Measurements from ENCODE around the gene AK5.

The AK5 gene

GRCh38 chr1:77238462-77238861, 43.4 kb upstream of the AK5 start:
- TF ChIP-seq, protein P1, sequence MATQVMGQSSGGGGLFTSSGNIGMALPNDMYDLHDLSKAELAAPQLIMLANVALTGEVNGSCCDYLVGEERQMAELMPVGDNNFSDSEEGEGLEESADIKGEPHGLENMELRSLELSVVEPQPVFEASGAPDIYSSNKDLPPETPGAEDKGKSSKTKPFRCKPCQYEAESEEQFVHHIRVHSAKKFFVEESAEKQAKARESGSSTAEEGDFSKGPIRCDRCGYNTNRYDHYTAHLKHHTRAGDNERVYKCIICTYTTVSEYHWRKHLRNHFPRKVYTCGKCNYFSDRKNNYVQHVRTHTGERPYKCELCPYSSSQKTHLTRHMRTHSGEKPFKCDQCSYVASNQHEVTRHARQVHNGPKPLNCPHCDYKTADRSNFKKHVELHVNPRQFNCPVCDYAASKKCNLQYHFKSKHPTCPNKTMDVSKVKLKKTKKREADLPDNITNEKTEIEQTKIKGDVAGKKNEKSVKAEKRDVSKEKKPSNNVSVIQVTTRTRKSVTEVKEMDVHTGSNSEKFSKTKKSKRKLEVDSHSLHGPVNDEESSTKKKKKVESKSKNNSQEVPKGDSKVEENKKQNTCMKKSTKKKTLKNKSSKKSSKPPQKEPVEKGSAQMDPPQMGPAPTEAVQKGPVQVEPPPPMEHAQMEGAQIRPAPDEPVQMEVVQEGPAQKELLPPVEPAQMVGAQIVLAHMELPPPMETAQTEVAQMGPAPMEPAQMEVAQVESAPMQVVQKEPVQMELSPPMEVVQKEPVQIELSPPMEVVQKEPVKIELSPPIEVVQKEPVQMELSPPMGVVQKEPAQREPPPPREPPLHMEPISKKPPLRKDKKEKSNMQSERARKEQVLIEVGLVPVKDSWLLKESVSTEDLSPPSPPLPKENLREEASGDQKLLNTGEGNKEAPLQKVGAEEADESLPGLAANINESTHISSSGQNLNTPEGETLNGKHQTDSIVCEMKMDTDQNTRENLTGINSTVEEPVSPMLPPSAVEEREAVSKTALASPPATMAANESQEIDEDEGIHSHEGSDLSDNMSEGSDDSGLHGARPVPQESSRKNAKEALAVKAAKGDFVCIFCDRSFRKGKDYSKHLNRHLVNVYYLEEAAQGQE (IDR thresholded peaks at IDR 0.05; ENCODE audit: insufficient read depth in 1 of 2, low read depth in 2 of 2, low read length in 2 of 2): no peak
- TF ChIP-seq SIN3A (IDR thresholded peaks at IDR 0.05; ENCODE audit: borderline replicate concordance, insufficient read depth, low read length) (no peak), POLR2AphosphoS5 (IDR thresholded peaks at IDR 0.05; ENCODE audit: low read depth, low read length) (no peak), FOXP2 (optimal IDR thresholded peaks at IDR 0.05; ENCODE audit: borderline replicate concordance, extremely low read depth, extremely low read length, insufficient read depth) (no peak)

GRCh38 chr1:77239311-77239710, 42.5 kb upstream of the AK5 start:
- TF ChIP-seq, protein P1 (IDR thresholded peaks at IDR 0.05; ENCODE audit: insufficient read depth in 1 of 2, low read depth in 2 of 2, low read length in 2 of 2): no peak
- no peak for TF ChIP-seq TAF1 (IDR thresholded peaks at IDR 0.05; ENCODE audit: borderline replicate concordance, insufficient read depth, low read length)
- no peak for TF ChIP-seq POLR2AphosphoS5 (IDR thresholded peaks at IDR 0.05; ENCODE audit: low read depth, low read length)
- no peak for TF ChIP-seq FOXP2 (optimal IDR thresholded peaks at IDR 0.05; ENCODE audit: borderline replicate concordance, extremely low read depth, extremely low read length, insufficient read depth)

GRCh38 chr1:77245830-77246229, 36.0 kb upstream of the AK5 start:
- TF ChIP-seq, protein P1 (IDR thresholded peaks at IDR 0.05; ENCODE audit: insufficient read depth in 1 of 2, low read depth in 2 of 2, low read length in 2 of 2): no peak
- TF ChIP-seq POLR2AphosphoS5 (IDR thresholded peaks at IDR 0.05; ENCODE audit: low read depth, low read length): no peak
- no peak for TF ChIP-seq TAF1 (IDR thresholded peaks at IDR 0.05; ENCODE audit: borderline replicate concordance, insufficient read depth, low read length)
- TF ChIP-seq SIN3A (IDR thresholded peaks at IDR 0.05; ENCODE audit: borderline replicate concordance, insufficient read depth, low read length): no peak
- TF ChIP-seq FOXP2 (optimal IDR thresholded peaks at IDR 0.05; ENCODE audit: borderline replicate concordance, extremely low read depth, extremely low read length, insufficient read depth): no peak

DNA sequence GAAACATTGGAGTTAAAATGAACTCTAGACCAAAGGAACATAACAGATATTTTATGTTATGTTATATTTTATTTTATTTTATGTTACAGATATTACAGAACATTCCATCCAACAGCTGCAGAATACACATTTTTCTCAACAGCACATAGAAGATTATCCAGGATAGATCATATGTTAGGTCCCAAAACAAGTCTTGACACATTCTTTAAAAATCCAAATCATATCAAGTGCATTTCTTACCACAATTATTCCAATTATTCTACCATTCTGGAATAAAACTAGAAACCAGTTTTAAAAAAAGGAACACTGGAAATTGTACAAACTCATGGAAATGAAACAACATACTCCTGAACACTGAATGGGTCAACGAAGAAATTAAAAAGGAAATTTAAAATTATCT, 31.7 kb upstream of the AK5 start:
- TF ChIP-seq SIN3A (IDR thresholded peaks at IDR 0.05; ENCODE audit: borderline replicate concordance, insufficient read depth, low read length): no peak
- TF ChIP-seq POLR2AphosphoS5 (IDR thresholded peaks at IDR 0.05; ENCODE audit: low read depth, low read length): no peak
- no peak for TF ChIP-seq TAF1 (IDR thresholded peaks at IDR 0.05; ENCODE audit: borderline replicate concordance, insufficient read depth, low read length)
- no peak for TF ChIP-seq FOXP2 (optimal IDR thresholded peaks at IDR 0.05; ENCODE audit: borderline replicate concordance, extremely low read depth, extremely low read length, insufficient read depth)
- TF ChIP-seq, protein P1 (IDR thresholded peaks at IDR 0.05; ENCODE audit: insufficient read depth in 1 of 2, low read depth in 2 of 2, low read length in 2 of 2): no peak

DNA sequence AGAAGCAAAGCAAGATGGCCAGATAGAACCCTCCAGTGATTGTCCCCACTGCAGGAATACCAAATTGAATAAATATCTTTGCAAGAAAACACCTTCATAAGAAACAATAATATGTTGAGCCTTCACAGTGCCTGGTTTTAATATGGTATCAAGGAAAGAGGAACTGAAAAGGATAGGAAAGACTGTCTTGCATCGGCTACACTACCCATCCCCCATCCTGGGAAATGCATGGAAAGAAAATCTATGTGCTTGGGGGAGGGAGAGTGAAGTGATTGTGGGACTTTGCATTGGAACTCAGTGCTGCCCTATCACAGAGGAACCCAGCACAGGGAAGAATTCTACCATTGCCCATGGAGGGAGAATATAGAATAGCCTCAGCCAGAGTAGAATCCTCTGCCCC, 28.6 kb upstream of the AK5 start:
- TF ChIP-seq SIN3A (IDR thresholded peaks at IDR 0.05; ENCODE audit: borderline replicate concordance, insufficient read depth, low read length): no peak
- no peak for TF ChIP-seq TAF1 (IDR thresholded peaks at IDR 0.05; ENCODE audit: borderline replicate concordance, insufficient read depth, low read length)
- no peak for TF ChIP-seq FOXP2 (optimal IDR thresholded peaks at IDR 0.05; ENCODE audit: borderline replicate concordance, extremely low read depth, extremely low read length, insufficient read depth)
- TF ChIP-seq, protein P1 (IDR thresholded peaks at IDR 0.05; ENCODE audit: insufficient read depth in 1 of 2, low read depth in 2 of 2, low read length in 2 of 2): no peak
- TF ChIP-seq POLR2AphosphoS5 (IDR thresholded peaks at IDR 0.05; ENCODE audit: low read depth, low read length): no peak
